ENCODE data around the gene ADCY1. TPM values are rescaled to one million over a fixed set of nuclear protein-coding genes. Genes with fewer than 3 reads are reported as not detected.

ADCY1 gene
- total RNA-seq, 4 donors from 2014 or later = 0.49 to 1.2 (median 0.72) TPM

DNA sequence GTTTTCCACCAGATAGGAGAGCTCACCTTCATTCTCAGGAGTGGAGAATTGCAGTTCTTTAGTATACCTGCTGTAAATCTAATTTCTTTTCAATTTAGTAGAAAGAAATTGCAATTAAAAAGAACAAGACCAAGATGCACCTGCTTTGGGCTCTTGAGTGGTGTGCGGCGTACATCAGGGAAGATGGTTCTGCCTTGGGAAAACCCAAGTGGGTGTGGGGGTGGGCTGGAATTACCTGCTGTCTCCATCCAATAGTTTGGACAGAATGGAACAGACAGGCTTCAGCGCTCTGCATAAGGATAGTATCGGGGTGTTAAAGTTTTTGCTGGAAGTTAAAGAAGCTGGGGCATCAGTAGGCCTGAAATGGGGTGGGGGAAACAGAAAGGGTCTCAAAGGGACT is 7.2 kb upstream of the ADCY1 start:
- TF ChIP-seq POLR2AphosphoS5 (IDR thresholded peaks at IDR 0.05) (no peak), EP300 (IDR thresholded peaks at IDR 0.05) (no peak), POLR2A (IDR thresholded peaks at IDR 0.05) (no peak)
- TF ChIP-seq, protein P1, sequence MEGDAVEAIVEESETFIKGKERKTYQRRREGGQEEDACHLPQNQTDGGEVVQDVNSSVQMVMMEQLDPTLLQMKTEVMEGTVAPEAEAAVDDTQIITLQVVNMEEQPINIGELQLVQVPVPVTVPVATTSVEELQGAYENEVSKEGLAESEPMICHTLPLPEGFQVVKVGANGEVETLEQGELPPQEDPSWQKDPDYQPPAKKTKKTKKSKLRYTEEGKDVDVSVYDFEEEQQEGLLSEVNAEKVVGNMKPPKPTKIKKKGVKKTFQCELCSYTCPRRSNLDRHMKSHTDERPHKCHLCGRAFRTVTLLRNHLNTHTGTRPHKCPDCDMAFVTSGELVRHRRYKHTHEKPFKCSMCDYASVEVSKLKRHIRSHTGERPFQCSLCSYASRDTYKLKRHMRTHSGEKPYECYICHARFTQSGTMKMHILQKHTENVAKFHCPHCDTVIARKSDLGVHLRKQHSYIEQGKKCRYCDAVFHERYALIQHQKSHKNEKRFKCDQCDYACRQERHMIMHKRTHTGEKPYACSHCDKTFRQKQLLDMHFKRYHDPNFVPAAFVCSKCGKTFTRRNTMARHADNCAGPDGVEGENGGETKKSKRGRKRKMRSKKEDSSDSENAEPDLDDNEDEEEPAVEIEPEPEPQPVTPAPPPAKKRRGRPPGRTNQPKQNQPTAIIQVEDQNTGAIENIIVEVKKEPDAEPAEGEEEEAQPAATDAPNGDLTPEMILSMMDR (IDR thresholded peaks at IDR 0.05) = no peak
- no peak for ATAC-seq
- WGBS, 2 donors (ENCODE audit: low coverage in 1 of 2) = 72 to 98% methylated on average over 3 to 4 of the region's 4 CpGs
- no peak overlapping the region for H3K4me3 ChIP-seq
- H3K9me3 ChIP-seq = no peaks in the 10 kb centered on the region
- H3K36me3 ChIP-seq = no peaks in the 10 kb centered on the region
- no peaks in the 10 kb centered on the region for H3K27me3 ChIP-seq
- H3K27ac ChIP-seq = no peak overlapping the region
- H3K4me1 ChIP-seq = peaks cover 0 to 22% (median 8%) of the 10 kb centered on the region in 3 donors

GRCh38 chr7:45567713-45568112 is 6.5 kb upstream of the ADCY1 start:
- Histone ChIP-seq H3K4me1 (peaks cover 0 to 22% (median 8%) of the 10 kb centered on the region in 3 donors), H3K4me3 (no peak overlapping the region), H3K27ac (no peak overlapping the region), H3K27me3 (no peaks in the 10 kb centered on the region), H3K36me3 (no peaks in the 10 kb centered on the region), H3K9me3 (no peaks in the 10 kb centered on the region)
- TF ChIP-seq, protein P1 (IDR thresholded peaks at IDR 0.05) = no peak
- no peak for TF ChIP-seq EP300 (IDR thresholded peaks at IDR 0.05)
- ATAC-seq = no peak
- 100% methylated on average over 1 of the region's 1 CpG; no CpG with 5 or more reads in 1 of the 2 donors for WGBS, 2 donors (ENCODE audit: low coverage in 1 of 2)

DNA sequence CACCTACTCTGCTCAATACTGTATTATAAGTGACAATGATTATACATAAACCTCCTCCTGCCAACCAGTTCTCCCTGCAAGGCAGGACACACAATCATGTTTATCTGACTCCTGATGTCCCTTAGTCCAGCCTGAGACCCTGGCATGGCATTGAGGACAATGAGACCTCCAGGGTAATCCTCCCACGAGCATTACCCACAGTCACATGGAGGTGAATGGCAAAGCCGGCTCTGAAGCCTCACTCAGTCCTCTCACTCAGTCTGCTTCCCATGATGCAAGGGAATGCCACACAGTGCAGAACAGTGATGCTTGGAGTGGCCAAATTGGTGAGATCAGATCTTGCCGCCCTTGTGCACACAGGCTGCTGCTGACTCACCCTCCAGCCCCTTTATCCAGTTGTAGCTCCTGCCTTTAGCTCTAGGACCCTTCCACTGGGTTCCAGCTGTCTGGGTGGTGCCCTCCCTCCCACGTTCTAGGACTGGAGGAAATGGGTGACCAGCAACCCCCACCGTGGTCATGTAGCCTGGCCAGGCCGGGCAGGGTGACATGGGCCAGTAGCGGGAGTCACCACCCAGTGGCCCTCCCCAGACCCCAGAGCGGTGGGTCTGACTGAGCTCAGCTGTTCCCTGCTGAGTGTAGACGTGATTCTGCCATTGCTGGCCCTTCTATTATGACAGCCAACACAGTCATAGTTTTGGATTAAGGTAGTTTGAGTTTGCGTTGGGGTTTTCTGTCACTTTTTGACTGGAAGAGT is 5.5 kb upstream of the ADCY1 start:
- WGBS, 2 donors (ENCODE audit: low coverage in 1 of 2) = no CpG with 5 or more reads among the region's 10 CpGs
- peak; percentile 11 for ATAC-seq
- H3K27ac ChIP-seq = no peak overlapping the region
- peaks cover 0 to 22% (median 8%) of the 10 kb centered on the region in 3 donors for H3K4me1 ChIP-seq
- H3K36me3 ChIP-seq = no peaks in the 10 kb centered on the region
- H3K4me3 ChIP-seq = no peak overlapping the region
- TF ChIP-seq EP300 (IDR thresholded peaks at IDR 0.05) (no peak), POLR2A (IDR thresholded peaks at IDR 0.05) (no peak), POLR2AphosphoS5 (IDR thresholded peaks at IDR 0.05) (no peak)
- TF ChIP-seq, protein P1 (IDR thresholded peaks at IDR 0.05) = no peak
- H3K27me3 ChIP-seq = peaks cover 3% of the 10 kb centered on the region
- H3K9me3 ChIP-seq = no peaks in the 10 kb centered on the region

- TF ChIP-seq POLR2AphosphoS5 (IDR thresholded peaks at IDR 0.05) (no peak), POLR2A (IDR thresholded peaks at IDR 0.05) (no peak), EP300 (IDR thresholded peaks at IDR 0.05) (no peak)
- TF ChIP-seq, protein P1 (IDR thresholded peaks at IDR 0.05) = no peak
- 57% methylated on average over 1 of the region's 1 CpG; no CpG with 5 or more reads in 1 of the 2 donors for WGBS, 2 donors (ENCODE audit: low coverage in 1 of 2)
- Histone ChIP-seq H3K36me3 (no peaks in the 10 kb centered on the region), H3K27ac (no peak overlapping the region), H3K4me1 (peaks cover 0 to 21% (median 4%) of the 10 kb centered on the region in 3 donors), H3K27me3 (peaks cover 7% of the 10 kb centered on the region), H3K4me3 (no peak overlapping the region), H3K9me3 (no peaks in the 10 kb centered on the region)
- no peak for ATAC-seq
Measured at GRCh38 chr7:45569290-45569685, 4.9 kb upstream of the ADCY1 start.

- WGBS, 2 donors (ENCODE audit: low coverage in 1 of 2) = 91 to 94% methylated on average over 4 to 8 of the region's 9 CpGs
Measured at GRCh38 chr7:45570797-45571196, 3.4 kb upstream of the ADCY1 start.

More at GRCh38 chr7:45570797-45571196, 3.4 kb upstream of the ADCY1 start:
- Histone ChIP-seq H3K36me3 (no peaks in the 10 kb centered on the region), H3K27me3 (peaks cover 20% of the 10 kb centered on the region), H3K9me3 (no peaks in the 10 kb centered on the region), H3K4me3 (no peak overlapping the region), H3K27ac (no peak overlapping the region), H3K4me1 (peaks cover 0 to 20% (median 7%) of the 10 kb centered on the region in 3 donors)
- no peak for ATAC-seq
- TF ChIP-seq EP300 (IDR thresholded peaks at IDR 0.05) (no peak), POLR2A (IDR thresholded peaks at IDR 0.05) (no peak), POLR2AphosphoS5 (IDR thresholded peaks at IDR 0.05) (no peak)
- TF ChIP-seq, protein P1 (IDR thresholded peaks at IDR 0.05) = no peak
